HG03159 (cell line): ENCODE results near the gene ERV3-1.
"Not testable (repeated sequence)": the region's sequence is repeated elsewhere in the genome, so short reads cannot be mapped to it uniquely, and the experiment has no call there.

Experiments used
- ATAC-seq: cut with Tn5 transposase; IDR thresholded peaks from one replicate; pipeline ENCODE4 v1.9.1; 2021; ENCODE audit warnings: mild to moderate bottlenecking, moderate library complexity; ENCODE audit not compliant: unreplicated experiment

ERV3-1 gene

DNA sequence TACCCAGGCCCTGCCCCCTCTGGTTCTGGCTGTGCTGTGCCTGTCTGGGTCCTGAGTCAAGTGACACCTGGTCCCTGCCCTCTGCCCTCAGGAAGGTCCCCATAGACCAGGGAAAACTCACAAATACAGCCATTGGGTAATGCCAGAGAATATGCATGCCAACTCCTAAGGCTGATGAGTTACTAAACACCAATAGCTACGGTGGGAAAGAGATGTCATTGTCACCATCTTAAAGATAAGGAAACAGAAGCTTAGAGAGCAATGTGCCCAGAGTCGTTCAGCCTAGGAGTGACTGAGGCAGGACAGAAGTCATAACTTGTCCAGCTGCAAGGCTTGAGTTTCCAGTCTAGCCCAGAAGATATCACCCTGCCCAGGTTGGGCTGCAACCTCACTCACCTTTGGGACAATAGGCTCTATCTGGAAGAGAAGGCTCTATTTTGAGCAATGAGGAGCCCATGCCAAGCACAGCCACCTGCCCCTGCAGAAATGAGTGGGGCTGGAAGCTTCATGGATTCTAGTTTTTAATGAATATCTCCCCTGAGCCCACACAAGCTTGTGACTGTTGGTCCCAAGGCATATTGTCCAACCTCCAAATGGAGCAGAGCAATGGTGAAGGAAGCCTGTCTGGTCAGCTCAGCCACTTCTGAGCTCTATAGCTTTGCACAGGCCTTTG lies 60.8 kb downstream of the ERV3-1 start:
- ATAC-seq = no peak

DNA sequence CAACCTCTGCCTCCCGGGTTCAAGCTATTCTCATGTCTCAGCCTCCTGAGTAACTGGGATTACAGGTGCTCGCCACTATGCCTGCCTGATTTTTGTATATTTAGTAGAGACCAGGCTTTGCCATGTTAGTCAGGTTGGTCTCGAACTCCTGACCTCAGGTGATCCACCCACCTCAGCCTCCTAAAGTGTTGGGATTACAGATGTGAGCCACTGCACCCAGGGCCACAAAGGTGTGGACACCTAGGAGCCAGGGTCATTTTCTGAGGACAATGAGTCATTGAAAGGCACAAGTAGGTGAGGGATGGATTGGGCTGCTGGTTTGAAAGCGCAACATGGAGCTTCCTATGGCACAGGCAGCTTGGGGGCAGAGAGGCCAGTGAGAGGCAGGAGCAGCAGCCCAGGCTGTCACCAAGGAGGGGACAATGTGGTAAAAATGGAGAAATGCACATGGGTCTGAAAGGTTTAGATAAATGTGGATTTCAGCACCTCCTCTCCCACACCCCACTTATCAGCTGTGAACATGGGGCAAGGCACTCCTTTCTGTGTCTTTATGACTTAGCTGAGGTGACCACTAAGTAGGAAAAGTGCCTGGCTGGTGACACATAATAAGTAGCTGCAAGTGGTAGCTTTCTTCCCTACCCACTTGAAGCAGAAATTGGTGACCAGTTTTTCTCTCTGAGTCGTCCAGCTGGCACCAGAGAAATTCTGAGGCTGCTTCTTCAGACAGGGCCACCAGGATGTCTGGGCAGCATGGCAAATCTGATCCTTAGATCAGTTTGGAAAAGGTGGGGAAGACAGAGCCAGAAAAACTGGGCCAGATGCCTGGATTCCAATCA lies 61.6 kb downstream of the ERV3-1 start:
- ATAC-seq = not testable (repeated sequence)
